SK-N-SH treated with all-trans-retinoic acid at 6 μM for 48 hours (cell line): ENCODE results near the gene PTH.

Experiments
- ATAC-seq: fragments of 200-7000 bp; cut with Tn5 transposase; 3 replicates; pipeline ENCODE4 v1.9.1; 2020; ENCODE audit warnings: mild to moderate bottlenecking, moderate library complexity
- ARNTL ChIP-seq: fragments of 450-650 bp; formaldehyde crosslinking; IDR thresholded peaks from 2 replicates; pipeline ENCODE4 v1.5.0; 2020; ENCODE audit warnings: low read depth, mild to moderate bottlenecking, moderate library complexity, borderline replicate concordance
- BACH2 ChIP-seq: fragments of 250-450 bp; sonication (Bioruptor Pico); IDR thresholded peaks from 2 replicates; pipeline ENCODE4 v1.9.0; 2021; ENCODE audit warnings: mild to moderate bottlenecking, borderline replicate concordance
- CSDC2 ChIP-seq: fragments of 250-450 bp; sonication (Bioruptor Pico); IDR thresholded peaks from 2 replicates; pipeline ENCODE4 v1.5.0; 2020; ENCODE audit warnings: mild to moderate bottlenecking, moderate library complexity
- ESRRG ChIP-seq: fragments of 250-450 bp; sonication (Bioruptor Pico); IDR thresholded peaks from 2 replicates; pipeline ENCODE4 v1.6.1; 2021; ENCODE audit warnings: mild to moderate bottlenecking
- GLIS3 ChIP-seq: fragments of 250-450 bp; sonication (Bioruptor Pico); IDR thresholded peaks from 2 replicates; pipeline ENCODE4 v1.5.0; 2020; ENCODE audit warnings: mild to moderate bottlenecking, moderate library complexity
- OSR1 ChIP-seq: fragments of 250-450 bp; sonication (Bioruptor Pico); IDR thresholded peaks from 2 replicates; pipeline ENCODE4 v1.8.0; 2022; ENCODE audit warnings: moderate library complexity, mild to moderate bottlenecking, inconsistent platforms
- PPARA ChIP-seq: fragments of 250-450 bp; sonication (Bioruptor Pico); IDR thresholded peaks from 2 replicates; pipeline ENCODE4 v1.5.0; 2020; ENCODE audit warnings: mild to moderate bottlenecking, borderline replicate concordance
- RARB ChIP-seq: fragments of 250-450 bp; sonication (Bioruptor Pico); IDR thresholded peaks from 2 replicates; pipeline ENCODE4 v1.8.0; 2021; ENCODE audit warnings: mild to moderate bottlenecking, moderate library complexity
- SNAI2 ChIP-seq: fragments of 250-450 bp; sonication (Bioruptor Pico); IDR thresholded peaks from 2 replicates; pipeline ENCODE4 v1.5.0; 2020; ENCODE audit warnings: mild to moderate bottlenecking, moderate library complexity
- TCF4 ChIP-seq: fragments of 250-450 bp; sonication (Bioruptor Pico); IDR thresholded peaks from 2 replicates; pipeline ENCODE4 v1.8.0; 2021; ENCODE audit warnings: mild to moderate bottlenecking, moderate library complexity, borderline replicate concordance
- TOX ChIP-seq: fragments of 250-450 bp; sonication (Bioruptor Pico); IDR thresholded peaks from 2 replicates; pipeline ENCODE4 v1.8.0; 2021; ENCODE audit warnings: mild to moderate bottlenecking, moderate library complexity, borderline replicate concordance
- ZC3H10 ChIP-seq: fragments of 250-450 bp; sonication (Bioruptor Pico); IDR thresholded peaks from 2 replicates; pipeline ENCODE4 v1.5.1; 2021; ENCODE audit warnings: mild to moderate bottlenecking, moderate library complexity
- ZFP3 ChIP-seq: fragments of 250-450 bp; sonication (Bioruptor Pico); IDR thresholded peaks from 2 replicates; pipeline ENCODE4 v1.5.0; 2020; ENCODE audit warnings: mild to moderate bottlenecking, moderate library complexity
- ZFP30 ChIP-seq: fragments of 450-650 bp; formaldehyde crosslinking; IDR thresholded peaks from 2 replicates; pipeline ENCODE4 v1.5.0; 2022; ENCODE audit warnings: mild to moderate bottlenecking, moderate library complexity
- ZNF565 ChIP-seq: fragments of 450-650 bp; formaldehyde crosslinking; conservative IDR thresholded peaks from 2 replicates; pipeline ENCODE4 v1.5.0; 2020; ENCODE audit warnings: low read depth, mild to moderate bottlenecking, moderate library complexity
- ZNF70 ChIP-seq: fragments of 450-650 bp; formaldehyde crosslinking; IDR thresholded peaks from 2 replicates; pipeline ENCODE4 v1.5.0; 2020; ENCODE audit warnings: mild to moderate bottlenecking, moderate library complexity
- ZNF8 ChIP-seq: fragments of 450-650 bp; formaldehyde crosslinking; IDR thresholded peaks from 2 replicates; pipeline ENCODE4 v1.5.0; 2020; ENCODE audit warnings: mild to moderate bottlenecking, moderate library complexity
- TF ChIP-seq, protein P1 (sequence below): fragments of 250-450 bp; sonication (Bioruptor Pico); IDR thresholded peaks from 2 replicates; pipeline ENCODE4 v1.5.1; 2021; ENCODE audit warnings: mild to moderate bottlenecking, moderate library complexity
- TF ChIP-seq, protein P2 (sequence below): fragments of 250-450 bp; sonication (Bioruptor Pico); IDR thresholded peaks from 2 replicates; pipeline ENCODE4 v1.5.0; 2020; ENCODE audit warnings: mild to moderate bottlenecking, moderate library complexity
- TF ChIP-seq, protein P3 (sequence below): fragments of 250-450 bp; sonication (Bioruptor Pico); IDR thresholded peaks from 2 replicates; pipeline ENCODE4 v1.8.0; 2020; ENCODE audit warnings: mild to moderate bottlenecking, moderate library complexity, borderline replicate concordance
- TF ChIP-seq, protein P4 (sequence below): fragments of 250-450 bp; sonication (Bioruptor Pico); IDR thresholded peaks from 2 replicates; pipeline ENCODE4 v1.8.0; 2021; ENCODE audit warnings: low read depth, mild to moderate bottlenecking, moderate library complexity, borderline replicate concordance
- TF ChIP-seq, protein P5 (sequence below): fragments of 250-450 bp; sonication (Bioruptor Pico); IDR thresholded peaks from 2 replicates; pipeline ENCODE4 v1.5.1; 2020; ENCODE audit warnings: low read depth, mild to moderate bottlenecking, moderate library complexity

Gene PTH

DNA sequence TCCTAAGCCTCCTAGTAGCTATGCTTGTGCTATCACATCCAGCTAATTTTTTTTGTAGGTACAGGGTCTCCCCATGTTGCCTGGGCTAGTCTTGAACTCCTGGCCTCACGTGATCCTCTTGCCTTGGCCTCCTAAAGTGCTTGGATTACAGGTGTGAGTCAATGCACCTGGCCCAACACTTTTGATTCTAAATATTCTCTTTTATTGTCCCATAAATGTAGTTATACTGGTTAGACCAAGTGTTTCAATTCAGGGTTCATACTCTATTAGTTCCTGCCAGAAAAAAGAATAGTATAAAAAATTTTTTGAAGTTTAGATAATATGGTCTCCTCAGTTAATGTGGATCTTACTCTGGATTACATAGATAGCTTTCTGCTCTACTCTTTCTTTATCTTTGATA lies 6.7 kb upstream of the PTH start:
- TF ChIP-seq ZNF70 = no peak
- TF ChIP-seq GLIS3 (CRISPR knock-in tag) = no peak
- TF ChIP-seq, protein P1, sequence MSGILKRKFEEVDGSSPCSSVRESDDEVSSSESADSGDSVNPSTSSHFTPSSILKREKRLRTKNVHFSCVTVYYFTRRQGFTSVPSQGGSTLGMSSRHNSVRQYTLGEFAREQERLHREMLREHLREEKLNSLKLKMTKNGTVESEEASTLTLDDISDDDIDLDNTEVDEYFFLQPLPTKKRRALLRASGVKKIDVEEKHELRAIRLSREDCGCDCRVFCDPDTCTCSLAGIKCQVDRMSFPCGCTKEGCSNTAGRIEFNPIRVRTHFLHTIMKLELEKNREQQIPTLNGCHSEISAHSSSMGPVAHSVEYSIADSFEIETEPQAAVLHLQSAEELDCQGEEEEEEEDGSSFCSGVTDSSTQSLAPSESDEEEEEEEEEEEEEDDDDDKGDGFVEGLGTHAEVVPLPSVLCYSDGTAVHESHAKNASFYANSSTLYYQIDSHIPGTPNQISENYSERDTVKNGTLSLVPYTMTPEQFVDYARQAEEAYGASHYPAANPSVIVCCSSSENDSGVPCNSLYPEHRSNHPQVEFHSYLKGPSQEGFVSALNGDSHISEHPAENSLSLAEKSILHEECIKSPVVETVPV (CRISPR knock-in tag) = no peak
- TF ChIP-seq ZFP30 (CRISPR knock-in tag) = no peak
- no peak for TF ChIP-seq ZNF565 (CRISPR knock-in tag)
- no peak for TF ChIP-seq OSR1 (CRISPR knock-in tag)
- no peak for TF ChIP-seq BACH2 (CRISPR knock-in tag)
- TF ChIP-seq, protein P2, sequence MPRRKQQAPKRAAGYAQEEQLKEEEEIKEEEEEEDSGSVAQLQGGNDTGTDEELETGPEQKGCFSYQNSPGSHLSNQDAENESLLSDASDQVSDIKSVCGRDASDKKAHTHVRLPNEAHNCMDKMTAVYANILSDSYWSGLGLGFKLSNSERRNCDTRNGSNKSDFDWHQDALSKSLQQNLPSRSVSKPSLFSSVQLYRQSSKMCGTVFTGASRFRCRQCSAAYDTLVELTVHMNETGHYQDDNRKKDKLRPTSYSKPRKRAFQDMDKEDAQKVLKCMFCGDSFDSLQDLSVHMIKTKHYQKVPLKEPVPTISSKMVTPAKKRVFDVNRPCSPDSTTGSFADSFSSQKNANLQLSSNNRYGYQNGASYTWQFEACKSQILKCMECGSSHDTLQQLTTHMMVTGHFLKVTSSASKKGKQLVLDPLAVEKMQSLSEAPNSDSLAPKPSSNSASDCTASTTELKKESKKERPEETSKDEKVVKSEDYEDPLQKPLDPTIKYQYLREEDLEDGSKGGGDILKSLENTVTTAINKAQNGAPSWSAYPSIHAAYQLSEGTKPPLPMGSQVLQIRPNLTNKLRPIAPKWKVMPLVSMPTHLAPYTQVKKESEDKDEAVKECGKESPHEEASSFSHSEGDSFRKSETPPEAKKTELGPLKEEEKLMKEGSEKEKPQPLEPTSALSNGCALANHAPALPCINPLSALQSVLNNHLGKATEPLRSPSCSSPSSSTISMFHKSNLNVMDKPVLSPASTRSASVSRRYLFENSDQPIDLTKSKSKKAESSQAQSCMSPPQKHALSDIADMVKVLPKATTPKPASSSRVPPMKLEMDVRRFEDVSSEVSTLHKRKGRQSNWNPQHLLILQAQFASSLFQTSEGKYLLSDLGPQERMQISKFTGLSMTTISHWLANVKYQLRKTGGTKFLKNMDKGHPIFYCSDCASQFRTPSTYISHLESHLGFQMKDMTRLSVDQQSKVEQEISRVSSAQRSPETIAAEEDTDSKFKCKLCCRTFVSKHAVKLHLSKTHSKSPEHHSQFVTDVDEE = no peak
- TF ChIP-seq RARB (CRISPR knock-in tag) = no peak
- TF ChIP-seq, protein P3, sequence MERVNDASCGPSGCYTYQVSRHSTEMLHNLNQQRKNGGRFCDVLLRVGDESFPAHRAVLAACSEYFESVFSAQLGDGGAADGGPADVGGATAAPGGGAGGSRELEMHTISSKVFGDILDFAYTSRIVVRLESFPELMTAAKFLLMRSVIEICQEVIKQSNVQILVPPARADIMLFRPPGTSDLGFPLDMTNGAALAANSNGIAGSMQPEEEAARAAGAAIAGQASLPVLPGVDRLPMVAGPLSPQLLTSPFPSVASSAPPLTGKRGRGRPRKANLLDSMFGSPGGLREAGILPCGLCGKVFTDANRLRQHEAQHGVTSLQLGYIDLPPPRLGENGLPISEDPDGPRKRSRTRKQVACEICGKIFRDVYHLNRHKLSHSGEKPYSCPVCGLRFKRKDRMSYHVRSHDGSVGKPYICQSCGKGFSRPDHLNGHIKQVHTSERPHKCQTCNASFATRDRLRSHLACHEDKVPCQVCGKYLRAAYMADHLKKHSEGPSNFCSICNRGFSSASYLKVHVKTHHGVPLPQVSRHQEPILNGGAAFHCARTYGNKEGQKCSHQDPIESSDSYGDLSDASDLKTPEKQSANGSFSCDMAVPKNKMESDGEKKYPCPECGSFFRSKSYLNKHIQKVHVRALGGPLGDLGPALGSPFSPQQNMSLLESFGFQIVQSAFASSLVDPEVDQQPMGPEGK (CRISPR knock-in tag) = no peak
- TF ChIP-seq ESRRG (CRISPR knock-in tag) = no peak
- TF ChIP-seq, protein P4, sequence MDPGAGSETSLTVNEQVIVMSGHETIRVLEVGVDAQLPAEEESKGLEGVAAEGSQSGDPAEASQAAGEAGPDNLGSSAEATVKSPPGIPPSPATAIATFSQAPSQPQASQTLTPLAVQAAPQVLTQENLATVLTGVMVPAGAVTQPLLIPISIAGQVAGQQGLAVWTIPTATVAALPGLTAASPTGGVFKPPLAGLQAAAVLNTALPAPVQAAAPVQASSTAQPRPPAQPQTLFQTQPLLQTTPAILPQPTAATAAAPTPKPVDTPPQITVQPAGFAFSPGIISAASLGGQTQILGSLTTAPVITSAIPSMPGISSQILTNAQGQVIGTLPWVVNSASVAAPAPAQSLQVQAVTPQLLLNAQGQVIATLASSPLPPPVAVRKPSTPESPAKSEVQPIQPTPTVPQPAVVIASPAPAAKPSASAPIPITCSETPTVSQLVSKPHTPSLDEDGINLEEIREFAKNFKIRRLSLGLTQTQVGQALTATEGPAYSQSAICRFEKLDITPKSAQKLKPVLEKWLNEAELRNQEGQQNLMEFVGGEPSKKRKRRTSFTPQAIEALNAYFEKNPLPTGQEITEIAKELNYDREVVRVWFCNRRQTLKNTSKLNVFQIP (CRISPR knock-in tag) = no peak
- TF ChIP-seq, protein P5, sequence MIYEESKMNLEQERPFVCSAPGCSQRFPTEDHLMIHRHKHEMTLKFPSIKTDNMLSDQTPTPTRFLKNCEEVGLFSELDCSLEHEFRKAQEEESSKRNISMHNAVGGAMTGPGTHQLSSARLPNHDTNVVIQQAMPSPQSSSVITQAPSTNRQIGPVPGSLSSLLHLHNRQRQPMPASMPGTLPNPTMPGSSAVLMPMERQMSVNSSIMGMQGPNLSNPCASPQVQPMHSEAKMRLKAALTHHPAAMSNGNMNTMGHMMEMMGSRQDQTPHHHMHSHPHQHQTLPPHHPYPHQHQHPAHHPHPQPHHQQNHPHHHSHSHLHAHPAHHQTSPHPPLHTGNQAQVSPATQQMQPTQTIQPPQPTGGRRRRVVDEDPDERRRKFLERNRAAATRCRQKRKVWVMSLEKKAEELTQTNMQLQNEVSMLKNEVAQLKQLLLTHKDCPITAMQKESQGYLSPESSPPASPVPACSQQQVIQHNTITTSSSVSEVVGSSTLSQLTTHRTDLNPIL (CRISPR knock-in tag) = no peak
- TF ChIP-seq CSDC2 (CRISPR knock-in tag) = no peak
- TF ChIP-seq ZNF8 (CRISPR knock-in tag) = no peak
- TF ChIP-seq PPARA (CRISPR knock-in tag) = no peak
- TF ChIP-seq TOX (CRISPR knock-in tag) = no peak
- no peak for TF ChIP-seq ZC3H10 (CRISPR knock-in tag)
- TF ChIP-seq SNAI2 (CRISPR knock-in tag) = no peak
- TF ChIP-seq ARNTL (CRISPR knock-in tag) = no peak
- ATAC-seq = no peak

DNA sequence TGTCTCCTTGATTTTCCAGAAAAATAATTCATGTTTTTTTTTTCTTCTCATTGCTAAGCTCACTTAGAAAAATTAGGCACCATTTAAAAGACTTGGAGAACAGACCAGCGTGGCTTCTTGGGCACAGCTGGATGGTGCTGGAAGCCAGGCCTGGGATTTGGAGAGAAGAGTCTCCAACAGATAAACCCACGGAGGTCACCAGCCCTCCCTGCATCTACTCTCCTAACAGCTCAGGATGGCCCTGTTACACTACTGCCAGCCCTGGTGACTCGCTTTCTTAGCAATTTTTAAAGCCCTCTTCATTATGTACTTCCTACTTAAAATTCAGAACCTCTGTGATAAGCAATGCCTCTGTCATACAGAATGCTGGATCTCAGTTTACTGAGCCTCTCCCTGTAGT lies 1.7 kb downstream of the PTH start:
- no peak for ATAC-seq
- TF ChIP-seq, protein P1 (CRISPR knock-in tag) = no peak
- TF ChIP-seq ZFP30 (CRISPR knock-in tag) (no peak), PPARA (CRISPR knock-in tag) (no peak), CSDC2 (CRISPR knock-in tag) (no peak)
- TF ChIP-seq, all 23 proteins: peak for 0

DNA sequence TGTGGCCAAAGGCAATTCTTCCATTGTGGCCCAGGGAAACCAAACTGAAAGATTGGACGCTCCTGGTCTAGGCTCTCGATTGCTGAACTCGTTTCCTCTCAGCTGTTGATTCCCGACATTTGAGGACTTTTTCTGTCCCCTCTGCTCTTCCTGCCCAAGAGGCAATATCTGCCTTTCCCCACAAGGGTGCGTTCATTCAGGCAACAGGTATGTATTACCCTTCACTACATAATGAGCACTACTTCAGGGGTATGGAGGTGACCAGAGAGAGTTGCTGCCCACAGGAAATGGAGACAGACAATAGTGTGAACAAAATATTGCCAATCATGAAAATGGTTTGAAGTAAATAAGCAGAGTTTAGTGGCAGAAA lies 8.2 kb downstream of the PTH start:
- TF ChIP-seq, protein P1 (CRISPR knock-in tag) = no peak
- TF ChIP-seq ZNF70 (no peak), TCF4 (CRISPR knock-in tag) (no peak), SNAI2 (CRISPR knock-in tag) (no peak), OSR1 (CRISPR knock-in tag) (no peak), ZFP3 (CRISPR knock-in tag) (no peak), ZNF565 (CRISPR knock-in tag) (no peak), ZC3H10 (CRISPR knock-in tag) (no peak), ESRRG (CRISPR knock-in tag) (no peak)
- TF ChIP-seq, protein P2 = no peak
- ATAC-seq = 0 out of 3 replicates have a peak, but pooled peaks have one; percentile 38
